WERI-Rb-1 (cell line): ENCODE data around the gene KLHL30.

Experiments used
- DNase-seq: peaks from one replicate; pipeline ENCODE4 v3.0.0-alpha.2; 2020
- H3K27ac ChIP-seq: fragments of 250-450 bp; sonication (Bioruptor Pico); 2 replicates; pipeline ENCODE4 v1.5.1; 2020; ENCODE audit warnings: mild to moderate bottlenecking, moderate library complexity
- H3K27me3 ChIP-seq: fragments of 250-450 bp; sonication (Bioruptor Pico); 2 replicates; pipeline ENCODE4 v1.5.1; 2021; ENCODE audit warnings: mild to moderate bottlenecking, low read depth, moderate library complexity; ENCODE audit not compliant: insufficient read depth, severe bottlenecking
- H3K36me3 ChIP-seq: fragments of 250-450 bp; sonication (Bioruptor Pico); 2 replicates; pipeline ENCODE4 v1.5.1; 2020; ENCODE audit warnings: mild to moderate bottlenecking, moderate library complexity
- H3K4me3 ChIP-seq: 2 replicates; pipeline ENCODE4 v1.5.1; 2011; ENCODE audit warnings: low read depth, mild to moderate bottlenecking, control low read depth, low read length
- H3K9me3 ChIP-seq: fragments of 250-450 bp; sonication (Bioruptor Pico); 2 replicates; pipeline ENCODE4 v1.5.1; 2021; ENCODE audit warnings: mild to moderate bottlenecking, moderate library complexity; ENCODE audit not compliant: severe bottlenecking
- TF ChIP-seq, protein P1 (sequence below): IDR thresholded peaks from 2 replicates; pipeline ENCODE4 v1.5.1; 2011; ENCODE audit warnings: low read depth, mild to moderate bottlenecking, control low read depth, inconsistent platforms, low read length

The KLHL30 gene

DNA sequence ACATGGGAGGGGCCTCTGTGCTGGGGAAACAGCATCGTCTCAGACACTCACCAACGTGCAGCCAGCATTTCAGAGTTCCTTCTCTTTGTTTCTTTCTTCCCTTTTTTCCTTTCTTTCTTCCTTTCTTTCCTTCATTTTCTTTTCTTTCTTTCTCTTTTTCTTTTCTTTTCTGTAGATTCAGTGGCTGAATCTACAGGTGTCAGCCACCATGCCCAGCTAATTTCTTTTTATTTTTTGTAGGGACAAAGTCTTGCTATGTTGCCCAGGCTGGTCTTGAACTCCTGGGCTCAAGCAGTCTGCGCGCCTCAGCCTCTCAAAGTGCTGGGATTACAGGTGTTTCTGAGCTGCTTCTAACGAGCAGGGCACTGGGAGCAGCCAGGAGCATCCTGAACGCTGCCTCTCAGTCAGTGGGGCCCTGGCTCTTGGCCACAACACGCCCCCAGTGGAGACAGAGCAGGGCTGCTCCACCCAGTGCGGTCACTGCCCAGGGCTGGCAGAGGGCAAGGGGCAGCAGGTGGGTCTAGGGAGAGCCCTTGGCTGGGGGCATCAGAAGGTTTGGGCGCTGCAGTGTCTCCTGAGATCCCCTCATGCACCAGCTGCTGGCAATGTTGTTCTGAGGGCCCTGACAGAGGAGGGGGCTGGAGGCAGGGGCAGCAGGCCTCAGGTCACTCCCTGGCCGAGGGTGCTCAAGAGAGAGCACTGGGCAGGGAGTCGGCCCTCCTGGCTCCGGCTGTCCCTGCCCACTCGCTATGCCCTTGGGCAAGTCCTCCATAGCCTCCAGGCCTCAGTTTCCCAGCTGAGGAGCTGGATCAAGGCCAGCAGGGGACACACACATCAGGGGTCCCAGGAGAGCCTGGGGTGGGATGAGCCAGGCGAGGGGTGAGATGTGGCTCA is 4.7 kb upstream of the KLHL30 start:
- Histone ChIP-seq H3K4me3 (no peak overlapping the region), H3K36me3 (no peaks in the 10 kb centered on the region), H3K9me3 (no peaks in the 10 kb centered on the region), H3K27ac (no peak overlapping the region), H3K27me3 (no peaks in the 10 kb centered on the region)
- TF ChIP-seq, protein P1, sequence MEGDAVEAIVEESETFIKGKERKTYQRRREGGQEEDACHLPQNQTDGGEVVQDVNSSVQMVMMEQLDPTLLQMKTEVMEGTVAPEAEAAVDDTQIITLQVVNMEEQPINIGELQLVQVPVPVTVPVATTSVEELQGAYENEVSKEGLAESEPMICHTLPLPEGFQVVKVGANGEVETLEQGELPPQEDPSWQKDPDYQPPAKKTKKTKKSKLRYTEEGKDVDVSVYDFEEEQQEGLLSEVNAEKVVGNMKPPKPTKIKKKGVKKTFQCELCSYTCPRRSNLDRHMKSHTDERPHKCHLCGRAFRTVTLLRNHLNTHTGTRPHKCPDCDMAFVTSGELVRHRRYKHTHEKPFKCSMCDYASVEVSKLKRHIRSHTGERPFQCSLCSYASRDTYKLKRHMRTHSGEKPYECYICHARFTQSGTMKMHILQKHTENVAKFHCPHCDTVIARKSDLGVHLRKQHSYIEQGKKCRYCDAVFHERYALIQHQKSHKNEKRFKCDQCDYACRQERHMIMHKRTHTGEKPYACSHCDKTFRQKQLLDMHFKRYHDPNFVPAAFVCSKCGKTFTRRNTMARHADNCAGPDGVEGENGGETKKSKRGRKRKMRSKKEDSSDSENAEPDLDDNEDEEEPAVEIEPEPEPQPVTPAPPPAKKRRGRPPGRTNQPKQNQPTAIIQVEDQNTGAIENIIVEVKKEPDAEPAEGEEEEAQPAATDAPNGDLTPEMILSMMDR: peak; percentile 41
- no peak for DNase-seq

- no peaks in the 10 kb centered on the region for H3K36me3 ChIP-seq
- TF ChIP-seq, protein P1: no peak
- no peak overlapping the region for H3K27ac ChIP-seq
These were observed 4.1 kb upstream of the KLHL30 start for GRCh38 chr2:238134393-238134785.

DNA sequence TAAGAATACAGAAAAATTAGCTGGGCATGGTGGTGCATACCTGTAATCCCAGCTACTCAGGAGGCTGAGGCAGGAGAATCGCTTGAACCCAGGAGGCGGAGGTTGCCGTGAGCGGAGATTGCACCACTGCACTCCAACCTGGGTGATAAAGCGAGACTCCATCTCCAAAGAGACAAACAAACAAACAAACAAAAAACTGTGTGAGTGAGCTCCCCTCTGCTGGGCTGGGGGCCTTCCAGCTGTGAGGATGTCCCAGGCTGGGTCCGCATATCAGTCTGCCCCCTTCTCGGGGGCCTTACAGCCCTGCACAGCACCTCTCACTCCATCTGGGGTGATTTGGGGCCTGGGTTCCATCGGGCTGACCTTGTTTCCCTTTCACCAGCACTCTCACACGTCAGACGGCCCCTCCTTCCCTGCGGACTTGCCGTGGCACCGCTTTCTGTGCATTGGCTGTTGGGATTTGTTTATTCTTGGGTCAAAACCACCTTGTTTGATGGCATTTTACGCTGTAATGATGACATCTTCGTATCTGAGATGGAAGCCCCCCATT is 2.8 kb upstream of the KLHL30 start:
- TF ChIP-seq, protein P1: no peak
- DNase-seq: no peak
- Histone ChIP-seq H3K27me3 (no peaks in the 10 kb centered on the region), H3K27ac (no peak overlapping the region), H3K9me3 (no peaks in the 10 kb centered on the region), H3K36me3 (no peaks in the 10 kb centered on the region), H3K4me3 (no peak overlapping the region)

More at GRCh38 chr2:238134393-238134785, 4.1 kb upstream of the KLHL30 start:
- Histone ChIP-seq H3K4me3 (no peak overlapping the region), H3K27me3 (no peaks in the 10 kb centered on the region), H3K9me3 (no peaks in the 10 kb centered on the region)
- no peak for DNase-seq

DNA sequence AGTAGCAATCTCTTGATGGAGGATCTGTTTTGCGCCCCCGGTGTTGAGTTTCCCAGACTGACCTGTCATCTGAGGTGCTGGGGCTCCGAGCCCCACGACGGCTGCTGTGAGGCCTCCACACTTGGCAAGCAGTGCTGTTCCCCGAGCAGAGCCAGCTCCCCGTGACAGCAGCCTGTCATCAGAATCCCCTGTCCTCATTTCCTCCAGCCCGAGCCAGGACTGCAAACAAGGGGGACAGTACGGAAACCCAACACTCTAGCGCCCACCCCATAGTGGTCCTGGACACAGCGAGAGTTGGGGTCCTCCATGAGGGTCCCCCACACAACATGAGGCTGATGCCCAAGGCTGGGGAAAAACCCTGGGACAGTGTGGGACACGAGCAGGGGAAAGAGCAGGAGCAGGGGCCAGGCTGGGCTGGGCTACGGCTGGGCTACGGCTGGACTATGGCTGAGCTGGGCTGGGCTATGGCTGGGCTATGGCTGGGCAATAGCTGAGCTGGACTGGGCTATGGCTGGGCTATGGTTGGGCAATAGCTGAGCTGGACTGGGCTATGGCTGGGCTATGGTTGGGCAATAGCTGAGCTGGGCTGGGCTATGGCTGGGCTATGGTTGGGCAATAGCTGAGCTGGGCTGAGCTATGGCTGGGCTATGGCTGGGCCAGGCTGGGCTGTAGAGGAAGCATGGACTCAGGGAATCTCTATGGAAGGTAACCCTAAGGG is 1.5 kb upstream of the KLHL30 start:
- TF ChIP-seq, protein P1: no peak
- no peak overlapping the region for H3K4me3 ChIP-seq
- no peaks in the 10 kb centered on the region for H3K36me3 ChIP-seq
- H3K27ac ChIP-seq: no peak overlapping the region
- no peaks in the 10 kb centered on the region for H3K27me3 ChIP-seq
- no peaks in the 10 kb centered on the region for H3K9me3 ChIP-seq
- DNase-seq: no peak

DNA sequence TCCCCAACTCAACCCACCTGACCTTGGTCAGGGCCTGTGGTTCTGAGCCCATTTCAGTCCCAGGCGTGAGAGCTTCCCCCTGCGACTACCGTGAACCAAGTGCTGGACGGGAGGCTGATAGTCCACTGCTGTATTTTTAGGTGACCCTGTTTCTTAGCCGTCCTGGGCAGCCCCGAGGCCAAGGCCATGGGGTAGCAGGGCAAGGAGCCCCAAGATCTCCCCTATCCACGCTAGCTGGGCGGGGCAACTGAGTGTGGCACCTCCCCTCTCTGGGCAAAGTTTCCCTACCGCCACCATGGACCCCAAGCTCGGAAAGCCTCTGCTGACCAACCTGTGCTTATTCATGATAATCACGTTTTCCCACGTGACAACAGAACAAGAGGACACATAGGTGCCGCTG is 583 bp upstream of the KLHL30 start:
- no peaks in the 10 kb centered on the region for H3K27me3 ChIP-seq
- no peaks in the 10 kb centered on the region for H3K36me3 ChIP-seq
- peak overlapping the region; percentile 26; the same call in 1 of the 2 replicates for H3K27ac ChIP-seq
- H3K4me3 ChIP-seq: no peak overlapping the region
- TF ChIP-seq, protein P1: no peak
- no peaks in the 10 kb centered on the region for H3K9me3 ChIP-seq
- no peak for DNase-seq
